GM18951 (cell line): ENCODE results near the gene FAM181A.

ENCODE experiments used
- POLR2A ChIP-seq: IDR thresholded peaks from 4 replicates; pipeline ENCODE4 v1.6.1; 2011; ENCODE audit warnings: mild to moderate bottlenecking; ENCODE audit not compliant: insufficient read length, insufficient read depth; ENCODE audit errors: extremely low read depth
- in situ Hi-C: fragments of 300-500 bp; cut with MboI; formaldehyde crosslinking; loops from one replicate; pipeline ENCODE4 v1.12.0; 2022; ENCODE audit warnings: low sequenced_read_pairs, mixed read lengths, inconsistent platforms; ENCODE audit not compliant: unreplicated experiment

The FAM181A gene

DNA sequence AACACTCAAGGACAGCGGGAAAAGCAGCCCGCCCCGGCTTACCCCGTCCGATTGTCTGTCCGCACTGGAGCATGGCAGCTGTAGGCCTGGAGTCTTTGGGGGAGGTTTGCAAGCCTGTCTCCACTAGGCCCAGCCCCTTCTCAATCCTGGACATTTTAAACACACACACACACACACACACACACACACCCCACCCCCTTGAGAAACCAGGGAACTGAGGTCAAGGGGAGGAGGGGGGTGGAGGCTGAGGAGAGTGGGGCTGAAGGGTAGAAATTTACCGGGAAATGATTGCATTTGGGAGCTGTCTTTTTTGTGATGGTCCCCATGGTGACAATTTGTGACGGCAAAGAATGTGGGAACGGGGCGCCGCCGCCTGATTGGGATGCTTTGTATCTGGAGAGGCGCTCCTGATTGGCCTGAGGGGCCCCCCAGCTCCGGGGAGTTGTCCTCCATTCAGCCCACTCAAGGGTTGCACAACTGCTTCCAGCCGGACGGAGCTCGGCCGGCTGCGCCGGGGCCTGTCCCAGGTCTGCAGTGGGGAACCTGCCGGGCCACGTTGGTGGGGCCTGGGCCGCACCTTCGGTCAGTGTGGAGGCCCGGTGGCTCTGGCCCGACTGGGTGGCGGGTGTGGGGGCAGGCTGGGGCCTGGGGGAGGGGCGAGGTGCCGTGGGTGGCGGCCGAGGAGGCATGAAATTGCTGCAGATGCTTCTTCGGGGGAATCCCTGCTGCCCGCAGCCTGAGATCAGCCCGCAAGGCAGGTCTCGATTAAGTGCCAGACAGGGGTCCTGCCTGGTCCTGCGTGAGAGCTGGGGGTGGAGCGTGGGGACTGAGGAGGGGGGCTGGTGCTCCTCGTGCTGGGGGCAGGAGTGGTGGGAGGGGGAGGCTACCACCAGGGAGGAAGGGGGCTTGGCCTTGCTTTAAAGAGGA, at the start of gene FAM181A:
Gene FAM181A (plus strand): TSS at position 472 of the 927 bp plus-strand sequence. CDS start 942 bp downstream, outside the sequence.
- in situ Hi-C loops: no loop called here
- no peak for TF ChIP-seq POLR2A

GRCh38 chr14:93878212-93878611, 48.9 kb upstream of the FAM181A start:
- in situ Hi-C loops: no loop called here
- no peak for TF ChIP-seq POLR2A

GRCh38 chr14:93878871-93879270, 48.3 kb upstream of the FAM181A start:
- in situ Hi-C loops: no loop called here

DNA sequence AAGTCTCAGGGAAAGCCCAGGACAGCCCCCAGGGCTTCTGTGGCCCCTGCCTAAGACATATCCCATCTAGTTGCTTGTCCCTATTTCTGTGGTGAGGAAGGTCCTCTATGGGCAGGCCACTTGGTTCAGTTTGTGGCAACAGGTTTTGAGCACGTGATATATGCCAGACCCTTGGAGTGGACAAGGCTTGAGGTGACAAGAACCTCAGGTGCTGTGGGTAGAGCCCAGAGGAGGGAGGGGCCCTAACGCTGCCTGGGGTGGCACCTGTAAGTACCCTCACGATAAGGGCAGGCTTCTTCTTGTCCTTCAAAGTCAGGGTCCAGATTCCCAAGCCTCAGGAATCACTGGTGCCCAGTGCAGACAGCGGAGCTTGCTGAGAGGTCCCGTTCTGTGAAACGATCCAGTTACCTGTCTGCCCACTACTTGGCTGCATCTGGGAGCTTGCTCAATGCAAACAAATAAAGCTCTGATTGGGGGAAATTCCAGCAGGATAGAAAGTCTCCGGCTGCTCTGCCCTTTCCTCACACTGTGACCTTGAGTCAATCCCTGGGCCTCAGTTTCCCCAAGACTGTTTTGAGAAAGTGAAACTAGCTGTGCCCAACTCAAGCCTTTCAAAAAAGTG, 47.7 kb upstream of the FAM181A start:
- in situ Hi-C loops: no loop called here
- TF ChIP-seq POLR2A: no peak

More at GRCh38 chr14:93878871-93879270, 48.3 kb upstream of the FAM181A start:
- TF ChIP-seq POLR2A: no peak

DNA sequence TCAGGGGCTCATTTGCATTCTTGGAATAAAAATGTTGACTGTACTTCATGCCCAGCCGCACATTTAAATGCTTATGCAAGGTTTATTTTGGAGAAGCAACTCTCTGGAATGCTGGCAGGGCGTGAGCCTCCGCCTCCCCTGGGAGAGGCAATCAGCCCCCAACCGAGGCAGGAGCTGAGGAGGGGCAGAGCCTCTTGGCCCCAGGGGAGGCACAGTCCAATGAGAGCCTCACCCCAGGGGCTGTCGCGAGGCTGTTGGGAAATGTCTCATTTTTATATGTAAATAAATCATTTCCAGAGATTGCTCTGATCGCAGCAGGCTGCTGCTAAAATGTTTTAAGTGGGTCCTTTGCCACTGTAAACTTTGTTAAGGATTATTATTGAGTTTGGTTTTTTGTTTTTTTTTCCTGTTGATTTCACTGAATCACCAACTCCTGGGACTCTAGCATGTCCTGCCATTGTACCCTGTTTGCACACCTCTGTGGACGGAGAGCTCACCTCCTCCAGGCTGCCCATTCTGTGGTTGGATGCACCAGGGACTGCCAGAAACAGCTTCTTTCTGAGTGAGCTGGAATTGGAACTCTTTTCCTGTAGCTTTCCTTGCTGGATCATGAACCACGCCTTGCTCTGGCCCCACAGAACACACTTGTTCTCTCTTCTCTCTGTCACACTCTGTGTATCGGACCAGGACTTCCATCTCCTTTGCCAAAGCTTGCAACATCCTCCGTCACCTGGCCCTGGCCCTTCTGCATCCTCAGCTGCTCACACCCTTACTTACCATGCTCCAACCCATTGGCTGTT, 46.9 kb upstream of the FAM181A start:
- TF ChIP-seq POLR2A: no peak
- in situ Hi-C loops: no loop called here

GRCh38 chr14:93884950-93885349, 42.2 kb upstream of the FAM181A start:
- in situ Hi-C loops: no loop called here

GRCh38 chr14:93888995-93889394, 38.1 kb upstream of the FAM181A start:
- in situ Hi-C loops: no loop called here
- no peak for TF ChIP-seq POLR2A

More at GRCh38 chr14:93884950-93885349, 42.2 kb upstream of the FAM181A start:
- TF ChIP-seq POLR2A: no peak

GRCh38 chr14:93889739-93890483, 37.2 kb upstream of the FAM181A start:
- in situ Hi-C loops: no loop called here
- TF ChIP-seq POLR2A: no peak

DNA sequence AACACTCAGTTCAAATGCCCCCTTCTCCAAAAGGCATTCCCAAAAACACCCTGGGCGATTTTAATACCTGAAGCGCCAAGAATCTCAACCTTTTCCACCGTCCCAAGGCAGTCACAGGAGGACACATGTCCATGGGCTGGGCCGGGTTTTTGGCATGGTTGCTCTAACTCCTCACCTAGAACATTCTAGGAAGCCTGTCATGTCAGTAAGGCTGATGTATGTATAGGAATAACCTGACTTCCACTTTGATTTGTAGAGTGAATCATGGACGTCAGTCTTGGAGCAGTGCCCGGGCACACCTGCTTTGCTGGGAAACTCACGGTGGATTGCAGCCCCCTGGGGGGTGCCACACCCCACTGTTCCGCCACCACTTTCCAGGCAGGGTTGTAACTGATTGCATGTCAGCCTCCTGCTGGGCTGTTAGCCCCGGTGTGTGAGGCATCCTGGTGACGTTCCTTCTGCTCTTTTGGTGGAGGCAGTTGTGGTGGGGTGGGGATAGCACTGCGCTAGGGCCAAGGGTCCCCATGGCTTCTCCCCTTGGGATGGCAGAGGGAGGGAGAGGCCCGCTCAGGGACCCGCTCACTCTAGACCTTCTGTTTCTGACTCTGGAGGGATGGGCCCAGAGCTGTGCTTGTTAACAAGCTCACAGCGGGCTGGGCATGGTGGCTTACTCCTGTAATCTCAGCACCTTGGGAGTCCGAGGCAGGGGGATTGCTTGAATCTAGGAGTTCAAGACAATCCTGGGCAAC, 35.2 kb upstream of the FAM181A start:
- in situ Hi-C loops: no loop called here
- TF ChIP-seq POLR2A: no peak

DNA sequence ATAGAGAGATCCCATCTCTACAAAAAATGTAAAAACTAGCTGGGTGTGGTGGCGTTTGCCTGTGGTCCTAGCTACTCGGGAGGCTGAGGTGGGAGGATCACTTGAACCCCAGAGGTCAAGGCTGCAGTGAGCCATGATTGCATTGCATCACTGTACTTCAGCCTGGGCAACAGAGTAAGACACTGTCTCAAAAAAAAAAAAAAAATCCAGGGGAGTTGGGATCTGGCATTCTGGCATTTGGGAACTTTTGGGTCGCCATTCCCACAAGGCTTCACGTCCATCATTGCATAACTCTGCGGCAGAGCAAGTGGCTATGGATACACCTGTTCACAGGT, 34.7 kb upstream of the FAM181A start:
- TF ChIP-seq POLR2A: no peak
- in situ Hi-C loops: no loop called here

DNA sequence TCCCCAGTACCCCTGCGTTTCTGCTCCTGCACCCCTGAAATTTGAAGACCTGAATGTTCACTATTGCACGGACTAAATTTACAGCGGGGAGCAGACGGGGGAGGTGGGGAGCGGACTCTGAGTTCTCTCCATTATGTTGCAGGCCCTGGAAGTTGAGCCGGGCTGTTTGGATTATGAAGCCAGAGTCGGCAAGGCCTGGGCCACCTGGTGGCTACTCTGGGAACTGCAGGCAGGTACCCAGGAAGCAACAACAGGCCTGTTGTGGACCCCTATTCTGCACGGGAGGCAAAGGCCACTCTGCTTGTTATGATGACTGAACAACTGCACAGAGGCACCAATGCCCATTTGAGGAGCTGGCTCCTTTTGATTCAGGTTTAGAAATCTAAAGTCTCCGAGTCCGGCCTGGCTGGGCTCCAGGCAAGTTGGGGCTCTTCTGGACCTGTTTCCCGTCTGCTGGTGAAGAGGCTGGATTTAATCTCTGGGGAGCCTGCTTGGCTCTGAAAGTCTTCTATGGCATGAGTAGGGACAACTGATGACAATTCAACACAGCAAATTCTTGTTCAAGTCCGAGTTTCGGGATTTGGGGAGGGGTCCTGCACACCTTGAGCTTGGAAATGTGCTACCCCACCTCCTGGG, 34.1 kb upstream of the FAM181A start:
- no peak for TF ChIP-seq POLR2A
- in situ Hi-C loops: no loop called here
